K562 (cell line): ENCODE measurements around the gene RYR1. TPM values are rescaled to one million over a fixed set of nuclear protein-coding genes. Genes with fewer than 3 reads are reported as not detected.

Experiments
- ATF6 ChIP-seq: sonication (generic); formaldehyde crosslinking; IDR thresholded peaks from 2 replicates; pipeline ENCODE4 v1.4.0; 2020; ENCODE audit warnings: mild to moderate bottlenecking, missing genetic modification reagents
- BRF2 ChIP-seq: IDR thresholded peaks from 3 replicates; pipeline ENCODE4 v1.6.1; 2011; ENCODE audit warnings: borderline replicate concordance, mild to moderate bottlenecking; ENCODE audit not compliant: insufficient read length, insufficient read depth
- CHD1 ChIP-seq: fragments of 200-600 bp; sonication (generic); IDR thresholded peaks from one replicate; pipeline ENCODE4 v1.6.1; 2012; ENCODE audit warnings: mild to moderate bottlenecking, moderate library complexity, low read length, inconsistent platforms
- CTCF ChIP-seq, 3 experiments: IDR thresholded peaks in 2 of 3; conservative IDR thresholded peaks in 1 of 3; 2 replicates each; pipeline ENCODE4 v1.5.1; 2011 to 2012; ENCODE audit warnings: low read length in 3 of 3, mild to moderate bottlenecking in 3 of 3, control low read depth in 2 of 3, improper control_type of control experiment in 1 of 3, inconsistent platforms in 1 of 3, low read depth in 1 of 3, mixed read lengths in 1 of 3, moderate library complexity in 1 of 3; ENCODE audit not compliant: insufficient read depth in 2 of 3
- CXXC5 ChIP-seq: fragments of 250-450 bp; sonication (Bioruptor Pico); IDR thresholded peaks from 2 replicates; pipeline ENCODE4 v1.8.0; 2022; ENCODE audit warnings: inconsistent platforms, mild to moderate bottlenecking, moderate library complexity
- ELF4 ChIP-seq: fragments of 450-650 bp; formaldehyde crosslinking; IDR thresholded peaks from 2 replicates; pipeline ENCODE4 v1.4.0; 2022; ENCODE audit warnings: missing genetic modification characterization
- EP300 ChIP-seq: IDR thresholded peaks from 2 replicates; pipeline ENCODE4 v1.6.1; 2012; ENCODE audit warnings: low read length, improper control_type of control experiment
- HDAC2 ChIP-seq: fragments of 450-650 bp; IDR thresholded peaks from 2 replicates; pipeline ENCODE4 v1.6.1; 2016; ENCODE audit warnings: mild to moderate bottlenecking
- L3MBTL2 ChIP-seq: fragments of 450-650 bp; IDR thresholded peaks from 2 replicates; pipeline ENCODE4 v1.6.1; 2016; ENCODE audit warnings: mild to moderate bottlenecking, moderate library complexity
- MAZ ChIP-seq, 2 experiments: fragments of 450-650 bp in 1 of 2; sonication (generic) in 1 of 2; formaldehyde crosslinking; IDR thresholded peaks in 1 of 2; conservative IDR thresholded peaks in 1 of 2; 2 replicates each; pipeline versions ENCODE4 v1.4.0 to v1.5.0; 2020; ENCODE audit warnings: mild to moderate bottlenecking in 1 of 2, missing genetic modification reagents in 1 of 2
- PHF8 ChIP-seq: fragments of 200-600 bp; sonication (generic); IDR thresholded peaks from 2 replicates; pipeline ENCODE4 v1.6.1; 2012; ENCODE audit warnings: mixed run types, mild to moderate bottlenecking, inconsistent platforms, low read length, moderate library complexity, borderline replicate concordance
- SMAD3 ChIP-seq: fragments of 450-650 bp; formaldehyde crosslinking; conservative IDR thresholded peaks from 2 replicates; pipeline ENCODE4 v1.4.0; 2020; ENCODE audit warnings: mild to moderate bottlenecking
- SPI1 ChIP-seq: IDR thresholded peaks from 2 replicates; pipeline ENCODE4 v1.6.1; 2011; ENCODE audit warnings: low read depth, low read length, control low read depth, borderline replicate concordance
- SREBF2 ChIP-seq: sonication (generic); formaldehyde crosslinking; IDR thresholded peaks from 2 replicates; pipeline ENCODE4 v1.4.0; 2020; ENCODE audit warnings: mild to moderate bottlenecking, missing genetic modification reagents
- TARDBP ChIP-seq: fragments of 450-650 bp; IDR thresholded peaks from 2 replicates; pipeline ENCODE4 v1.6.1; 2016
- TRIM24 ChIP-seq, 2 experiments: fragments of 450-650 bp; IDR thresholded peaks; 2 replicates each; pipeline ENCODE4 v1.6.1; 2016
- ZHX1 ChIP-seq: fragments of 150-350 bp; conservative IDR thresholded peaks from 2 replicates; pipeline ENCODE4 v1.6.1; 2014; ENCODE audit warnings: low read length
- ZNF24 ChIP-seq: fragments of 450-650 bp; IDR thresholded peaks from 2 replicates; pipeline ENCODE4 v1.6.1; 2016
- polyA plus RNA-seq, 8 experiments: library from polyadenylated mRNA; depleted of rRNA in 4 of 8; stranded (reverse) in 5 of 8; unstranded in 3 of 8; fragments of >200 nt; fragmentation: Nextera tagmentation in 2 of 8; fragmentation: Illumina TruSeq in 1 of 8; extraction: Ambion mirVana in 2 of 8; extraction: Trizol in 1 of 8; gene quantifications; 2 replicates each; pipeline versions ENCODE4 v1.2.1 to v1.2.3, GENCODE V29; 2011 to 2014; ENCODE audit warnings: inconsistent platforms in 1 of 8, missing spikeins in 1 of 8
- total RNA-seq, 7 experiments: library from RNA; depleted of rRNA in 6 of 7; stranded (reverse); fragments of >200 nt in 6 of 7; fragmentation: Illumina TruSeq in 2 of 7; extraction: Trizol in 2 of 7; gene quantifications; 2 replicates each; pipeline versions ENCODE4 v1.2.1 to v1.2.3, GENCODE V29; 2011 to 2021; ENCODE audit warnings: low replicate concordance in 1 of 7

RYR1 gene
- total and polyA plus RNA-seq, 9 of the 15 experiments (the other 6 are each of a cell fraction or from before 2014, with no cell fraction given): 0.11 to 7.4 (median 3.7) TPM

- TF ChIP-seq PHF8 (peak; percentile 26; the same call in 1 of the 2 replicates), ZNF24 (no peak), ELF4 (0 out of 2 replicates have a peak, but pooled peaks have one; percentile 14), HDAC2 (peak; percentile 67; the same call in 1 of the 2 replicates), EP300 (0 out of 2 replicates have a peak, but pooled peaks have one; percentile 3), CTCF (IDR thresholded peaks at IDR 0.05 in 2 of 3, conservative IDR thresholded peaks at IDR 0.05 in 1 of 3; ENCODE audit: insufficient read depth in 2 of 3, low read depth in 1 of 3, low read length in 3 of 3) (peak in 1 of 3 experiments; percentile 16; a peak in 2 of 6 replicates), MAZ (CRISPR knock-in tag; conservative IDR thresholded peaks at IDR 0.05 in 1 of 2, IDR thresholded peaks at IDR 0.05 in 1 of 2) (peak; percentile 69 to 92), TRIM24 (IDR thresholded peaks at IDR 0.05) (0 out of 4 replicates have a peak, but pooled peaks of 1 of the 2 experiments have one; percentile 70), TARDBP (no peak), CHD1 (no peak), ZHX1 (no peak), SPI1 (peak; percentile 88), L3MBTL2 (peak; percentile 50; the same call in 1 of the 2 replicates), CXXC5 (CRISPR knock-in tag) (peak; percentile 84), SREBF2 (CRISPR knock-in tag) (no peak), SMAD3 (no peak), BRF2 (no peak), ATF6 (CRISPR knock-in tag) (no peak)
These were observed 15.7 kb upstream of the RYR1 start (continued) for GRCh38 chr19:38417544-38418506.
